ENCODE measurements around the gene SAMD11.

The SAMD11 gene

GRCh38 chr1:952603-953002 lies 28.9 kb downstream of the SAMD11 start:
- no peak for DNase-seq
- Mint-ChIP-seq H3K27ac (no peak overlapping the region), H3K27me3 (no peaks in the 10 kb centered on the region), H3K9me3 (no peaks in the 10 kb centered on the region), H3K4me3 (no peak overlapping the region), H3K36me3 (ENCODE audit: low read depth) (peaks cover 100% of the 10 kb centered on the region), H3K4me1 (ENCODE audit: low read depth) (peaks cover 9% of the 10 kb centered on the region)

- Mint-ChIP-seq H3K4me1 (ENCODE audit: low read depth) (peaks cover 18% of the 10 kb centered on the region), H3K9me3 (no peaks in the 10 kb centered on the region), H3K27ac (no peak overlapping the region), H3K4me3 (no peak overlapping the region), H3K36me3 (ENCODE audit: low read depth) (peaks cover 99% of the 10 kb centered on the region), H3K27me3 (no peaks in the 10 kb centered on the region)
- no peak for DNase-seq
Measured at GRCh38 chr1:953524-954320, 30.0 kb downstream of the SAMD11 start.

GRCh38 chr1:954927-955326 lies 31.2 kb downstream of the SAMD11 start:
- Mint-ChIP-seq H3K27ac (no peak overlapping the region), H3K4me1 (ENCODE audit: low read depth) (peaks cover 18% of the 10 kb centered on the region), H3K36me3 (ENCODE audit: low read depth) (peaks cover 91% of the 10 kb centered on the region), H3K27me3 (no peaks in the 10 kb centered on the region), H3K4me3 (no peak overlapping the region), H3K9me3 (no peaks in the 10 kb centered on the region)
- no peak for DNase-seq

- H3K4me1 Mint-ChIP-seq (ENCODE audit: low read depth), result peaks cover 18% of the 10 kb centered on the region
- H3K27ac Mint-ChIP-seq, result no peak overlapping the region
- H3K36me3 Mint-ChIP-seq (ENCODE audit: low read depth), result peaks cover 85% of the 10 kb centered on the region
- no peak overlapping the region for H3K4me3 Mint-ChIP-seq
- H3K27me3 Mint-ChIP-seq, result no peaks in the 10 kb centered on the region
- no peaks in the 10 kb centered on the region for H3K9me3 Mint-ChIP-seq
- no peak for DNase-seq
Measured at GRCh38 chr1:955474-955873, 31.8 kb downstream of the SAMD11 start.

- peaks cover 21% of the 10 kb centered on the region for H3K4me1 Mint-ChIP-seq (ENCODE audit: low read depth)
- peaks cover 73% of the 10 kb centered on the region for H3K36me3 Mint-ChIP-seq (ENCODE audit: low read depth)
Measured at GRCh38 chr1:956636-957035, 32.9 kb downstream of the SAMD11 start.

GRCh38 chr1:958823-959730 lies 35.4 kb downstream of the SAMD11 start, which contains the start of gene NOC2L:
NOC2L (minus strand) TSS chr1:959256; CDS start chr1:959240, 16 bp downstream.
- no peaks in the 10 kb centered on the region for H3K27me3 Mint-ChIP-seq
- H3K36me3 Mint-ChIP-seq (ENCODE audit: low read depth), result peaks cover 66% of the 10 kb centered on the region

More at GRCh38 chr1:956636-957035, 32.9 kb downstream of the SAMD11 start:
- H3K4me3 Mint-ChIP-seq, result peak overlapping the region; percentile 36
- no peaks in the 10 kb centered on the region for H3K27me3 Mint-ChIP-seq
- H3K27ac Mint-ChIP-seq, result no peak overlapping the region
- H3K9me3 Mint-ChIP-seq, result no peaks in the 10 kb centered on the region
- DNase-seq, result no peak

GRCh38 chr1:959731-960362 lies 36.1 kb downstream of the SAMD11 start:
- Mint-ChIP-seq H3K9me3 (no peaks in the 10 kb centered on the region), H3K4me3 (peak overlapping the region; percentile 95), H3K27me3 (no peaks in the 10 kb centered on the region), H3K36me3 (ENCODE audit: low read depth) (peaks cover 59% of the 10 kb centered on the region), H3K4me1 (ENCODE audit: low read depth) (peaks cover 26% of the 10 kb centered on the region), H3K27ac (peak overlapping the region; percentile 44)
- no peak for DNase-seq

More at GRCh38 chr1:958823-959730, 35.4 kb downstream of the SAMD11 start, which contains the start of gene NOC2L:
- peak within 1 kb of the TSS; percentile 95 for H3K4me3 Mint-ChIP-seq
- peak within 1 kb of the TSS; percentile 91 for H3K27ac Mint-ChIP-seq
- peaks cover 26% of the 10 kb centered on the region for H3K4me1 Mint-ChIP-seq (ENCODE audit: low read depth)
- DNase-seq, result peak; percentile 100
- no peaks in the 10 kb centered on the region for H3K9me3 Mint-ChIP-seq

- H3K4me3 Mint-ChIP-seq, result peak within 1 kb of the TSS; percentile 95
- H3K27ac Mint-ChIP-seq, result peak within 1 kb of the TSS; percentile 47
- H3K27me3 Mint-ChIP-seq, result no peaks in the 10 kb centered on the region
- peaks cover 56% of the 10 kb centered on the region for H3K36me3 Mint-ChIP-seq (ENCODE audit: low read depth)
- peak; percentile 89 for DNase-seq
- no peaks in the 10 kb centered on the region for H3K9me3 Mint-ChIP-seq
- H3K4me1 Mint-ChIP-seq (ENCODE audit: low read depth), result peaks cover 28% of the 10 kb centered on the region
Measured at GRCh38 chr1:960363-961131, 36.8 kb downstream of the SAMD11 start, which contains the start of gene KLHL17. KLHL17 (plus strand) TSS chr1:960584; CDS start chr1:960694, 110 bp downstream.

- DNase-seq, result peak; percentile 54
- Mint-ChIP-seq H3K27me3 (no peaks in the 10 kb centered on the region), H3K27ac (no peak overlapping the region), H3K36me3 (ENCODE audit: low read depth) (peaks cover 53% of the 10 kb centered on the region), H3K4me3 (peak overlapping the region; percentile 72), H3K9me3 (no peaks in the 10 kb centered on the region), H3K4me1 (ENCODE audit: low read depth) (peaks cover 34% of the 10 kb centered on the region)
Measured at GRCh38 chr1:961132-961669, 37.5 kb downstream of the SAMD11 start.

GRCh38 chr1:962381-963300 lies 38.9 kb downstream of the SAMD11 start:
- Mint-ChIP-seq H3K9me3 (no peaks in the 10 kb centered on the region), H3K36me3 (ENCODE audit: low read depth) (peaks cover 39% of the 10 kb centered on the region), H3K27ac (no peak overlapping the region), H3K27me3 (no peaks in the 10 kb centered on the region), H3K4me3 (peak overlapping the region; percentile 60), H3K4me1 (ENCODE audit: low read depth) (peaks cover 31% of the 10 kb centered on the region)
- no peak for DNase-seq

- Mint-ChIP-seq H3K9me3 (no peaks in the 10 kb centered on the region), H3K4me3 (no peak overlapping the region), H3K36me3 (ENCODE audit: low read depth) (peaks cover 33% of the 10 kb centered on the region), H3K27me3 (peaks cover 1% of the 10 kb centered on the region), H3K4me1 (ENCODE audit: low read depth) (peaks cover 26% of the 10 kb centered on the region), H3K27ac (no peak overlapping the region)
- no peak for DNase-seq
Measured at GRCh38 chr1:963301-963651, 39.6 kb downstream of the SAMD11 start.

- no peak for DNase-seq
- H3K4me3 Mint-ChIP-seq, result no peak overlapping the region
- peaks cover 27% of the 10 kb centered on the region for H3K36me3 Mint-ChIP-seq (ENCODE audit: low read depth)
Measured at GRCh38 chr1:963746-964525, 40.2 kb downstream of the SAMD11 start.

More at GRCh38 chr1:963746-964525, 40.2 kb downstream of the SAMD11 start:
- Mint-ChIP-seq H3K27ac (no peak overlapping the region), H3K4me1 (ENCODE audit: low read depth) (peaks cover 23% of the 10 kb centered on the region), H3K9me3 (no peaks in the 10 kb centered on the region), H3K27me3 (peaks cover 7% of the 10 kb centered on the region)
